AG04449 (cell line): ENCODE results near the gene RTKN.

Experiments
- CTCF ChIA-PET: fragments of 350-600 bp; formaldehyde crosslinking; extraction: SDS; loops from one replicate; lab custom pipeline; 2021; ENCODE audit warnings: antibody characterized with exemption; lab: Yijun Ruan, JAX
- POLR2A ChIA-PET: fragments of 400-600, 350-600 bp; formaldehyde crosslinking; extraction: SDS; loops from one replicate; lab custom pipeline; 2020; ENCODE audit warnings: antibody characterized with exemption, inconsistent platforms; lab: Yijun Ruan, JAX
- DNase-seq: peaks from one replicate; pipeline ENCODE4 v3.0.0-alpha.2; 2010; ENCODE audit warnings: low read depth, low spot score
- H3K4me3 ChIP-seq: 2 replicates; pipeline ENCODE4 v1.5.1; 2011; ENCODE audit warnings: low read depth, mild to moderate bottlenecking, control low read depth, low read length
- TF ChIP-seq, protein P1 (sequence below): IDR thresholded peaks from one replicate; pipeline ENCODE4 v1.5.1; 2011; ENCODE audit warnings: mild to moderate bottlenecking, moderate library complexity, low read length, control low read depth, inconsistent platforms; ENCODE audit not compliant: insufficient read depth; ENCODE audit errors: missing control alignments

The RTKN gene

DNA sequence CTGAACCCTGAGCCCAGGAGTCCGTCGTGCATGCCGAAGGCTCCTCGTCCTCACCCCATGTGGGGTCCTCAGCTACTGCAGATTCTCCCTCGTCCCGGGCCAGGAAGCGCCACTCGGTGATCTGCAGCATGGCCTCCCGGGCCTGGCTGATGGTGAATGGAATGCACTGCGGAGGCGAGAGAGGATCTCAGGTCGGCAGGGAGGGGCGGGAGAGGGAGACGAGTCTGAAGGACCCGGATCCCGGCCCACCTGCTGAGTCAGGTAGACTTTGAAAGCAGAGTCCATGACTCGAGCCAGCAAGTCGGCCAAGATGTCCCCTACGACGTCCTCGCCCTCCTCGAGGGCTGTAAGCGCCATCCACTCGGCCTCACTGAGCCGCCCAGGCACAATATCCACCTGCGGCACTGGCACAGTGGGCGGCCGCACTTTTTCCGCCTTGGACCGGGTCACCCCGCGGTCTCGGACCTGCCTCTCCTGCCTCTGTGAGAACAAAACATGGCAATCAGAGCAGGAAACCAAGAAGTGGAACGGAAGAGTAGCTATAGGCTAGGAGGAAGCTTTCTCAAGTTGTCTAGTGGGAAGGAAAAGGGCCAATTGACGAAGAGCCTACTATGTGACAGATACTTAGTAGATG lies 25.9 kb downstream of the RTKN start:
- DNase-seq, result no peak
- CTCF ChIA-PET, result interaction anchor here (0.6 to 1.4 kb wide), 5 partner anchors 12 to 166 kb away, joined by 3 to 5 read pairs (median 3); no protein-coding TSS in a partner anchor
- POLR2A ChIA-PET, result no interaction called here
- TF ChIP-seq, protein P1, sequence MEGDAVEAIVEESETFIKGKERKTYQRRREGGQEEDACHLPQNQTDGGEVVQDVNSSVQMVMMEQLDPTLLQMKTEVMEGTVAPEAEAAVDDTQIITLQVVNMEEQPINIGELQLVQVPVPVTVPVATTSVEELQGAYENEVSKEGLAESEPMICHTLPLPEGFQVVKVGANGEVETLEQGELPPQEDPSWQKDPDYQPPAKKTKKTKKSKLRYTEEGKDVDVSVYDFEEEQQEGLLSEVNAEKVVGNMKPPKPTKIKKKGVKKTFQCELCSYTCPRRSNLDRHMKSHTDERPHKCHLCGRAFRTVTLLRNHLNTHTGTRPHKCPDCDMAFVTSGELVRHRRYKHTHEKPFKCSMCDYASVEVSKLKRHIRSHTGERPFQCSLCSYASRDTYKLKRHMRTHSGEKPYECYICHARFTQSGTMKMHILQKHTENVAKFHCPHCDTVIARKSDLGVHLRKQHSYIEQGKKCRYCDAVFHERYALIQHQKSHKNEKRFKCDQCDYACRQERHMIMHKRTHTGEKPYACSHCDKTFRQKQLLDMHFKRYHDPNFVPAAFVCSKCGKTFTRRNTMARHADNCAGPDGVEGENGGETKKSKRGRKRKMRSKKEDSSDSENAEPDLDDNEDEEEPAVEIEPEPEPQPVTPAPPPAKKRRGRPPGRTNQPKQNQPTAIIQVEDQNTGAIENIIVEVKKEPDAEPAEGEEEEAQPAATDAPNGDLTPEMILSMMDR, result no peak
- no peak overlapping the region; the same call in 1 of the 2 replicates for H3K4me3 ChIP-seq

- POLR2A ChIA-PET, result no interaction called here
- CTCF ChIA-PET, result interaction anchor here (0.6 to 2.2 kb wide), 6 partner anchors 12 to 166 kb away, joined by 3 to 8 read pairs (median 4); no protein-coding TSS in a partner anchor
- TF ChIP-seq, protein P1, result peak; percentile 31
- DNase-seq, result no peak
- peak overlapping the region; percentile 43 for H3K4me3 ChIP-seq
These were observed 26.6 kb downstream of the RTKN start for GRCh38 chr2:74414881-74415761.

GRCh38 chr2:74414441-74414840 lies 27.3 kb downstream of the RTKN start:
- TF ChIP-seq, protein P1, result no peak
- CTCF ChIA-PET, result interaction anchor here (1.1 to 2.4 kb wide), 3 partner anchors 13 to 165 kb away, joined by 3 to 12 read pairs (median 8); no protein-coding TSS in a partner anchor
- POLR2A ChIA-PET, result no interaction called here
- no peak for DNase-seq
- no peak overlapping the region; the same call in 1 of the 2 replicates for H3K4me3 ChIP-seq

- ChIA-PET POLR2A (no interaction called here), CTCF (interaction anchor here (0.8 to 2.4 kb wide), 4 partner anchors 8 to 22 kb away, joined by 3 to 12 read pairs (median 6); partner anchors contain the start of genes C2orf81 and WDR54)
- H3K4me3 ChIP-seq, result no peak overlapping the region
- no peak for DNase-seq
- TF ChIP-seq, protein P1, result no peak
These were observed 28.6 kb downstream of the RTKN start for GRCh38 chr2:74413001-74413698.

DNA sequence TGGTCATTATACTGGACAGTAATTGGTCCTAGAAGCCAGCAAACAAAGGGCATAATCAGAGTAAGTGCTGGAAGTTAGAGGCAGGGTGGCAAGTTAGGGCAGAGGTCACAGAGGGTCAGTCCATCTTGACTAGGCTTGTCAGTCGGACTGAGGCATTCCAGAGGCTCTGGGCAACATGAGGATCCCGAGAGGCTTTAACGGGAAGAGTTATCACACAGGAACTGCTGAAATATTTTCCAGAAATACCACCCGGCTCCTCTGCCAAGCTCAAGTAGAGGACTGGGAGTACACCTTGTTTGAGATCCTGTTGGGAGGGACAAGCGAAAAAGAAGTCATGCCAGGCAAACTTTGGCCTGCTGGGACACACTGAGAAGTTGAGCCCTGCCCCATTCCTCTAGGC lies 34.1 kb downstream of the RTKN start:
- ChIA-PET POLR2A (no interaction called here), CTCF (interaction anchor here (0.9 to 1.6 kb wide), 5 partner anchors 9 to 158 kb away, joined by 3 to 4 read pairs (median 3); no protein-coding TSS in a partner anchor)
- no peak overlapping the region for H3K4me3 ChIP-seq
- TF ChIP-seq, protein P1, result no peak
- no peak for DNase-seq

GRCh38 chr2:74406035-74406434 lies 35.7 kb downstream of the RTKN start:
- TF ChIP-seq, protein P1, result no peak
- H3K4me3 ChIP-seq, result no peak overlapping the region
- DNase-seq, result no peak
- ChIA-PET CTCF (no interaction called here), POLR2A (no interaction called here)
